GM12878 (cell line): ENCODE results near the gene DUSP16.

Source experiments
- CHD2 ChIP-seq: IDR thresholded peaks from 2 replicates; pipeline ENCODE4 v1.6.1; 2011; ENCODE audit warnings: low read depth, low read length, improper control_type of control experiment, borderline replicate concordance
- FOXK2 ChIP-seq: fragments of 450-650 bp; IDR thresholded peaks from 2 replicates; pipeline ENCODE4 v1.6.1; 2017; ENCODE audit warnings: mild to moderate bottlenecking, moderate library complexity
- HDAC2 ChIP-seq: fragments of 200-600 bp; sonication (generic); IDR thresholded peaks from 2 replicates; pipeline ENCODE4 v1.6.1; 2017
- POLR2A ChIP-seq: IDR thresholded peaks from 2 replicates; pipeline ENCODE4 v1.6.1; 2011; ENCODE audit warnings: low read depth, mild to moderate bottlenecking, low read length
- SRF ChIP-seq, 2 experiments: IDR thresholded peaks; 2 replicates each; pipeline ENCODE4 v1.6.1; 2011; ENCODE audit warnings: low read depth in 2 of 2, low read length in 2 of 2, mild to moderate bottlenecking in 1 of 2, moderate library complexity in 1 of 2
- TF ChIP-seq, protein P1 (sequence below), 3 experiments: IDR thresholded peaks in 2 of 3; conservative IDR thresholded peaks in 1 of 3; 2 replicates each; pipeline ENCODE4 v1.5.1; 2011; ENCODE audit warnings: low read depth in 3 of 3, low read length in 3 of 3, mild to moderate bottlenecking in 3 of 3, control low read depth in 2 of 3, moderate library complexity in 2 of 3, inconsistent platforms in 1 of 3, mixed read lengths in 1 of 3; ENCODE audit not compliant: control insufficient read depth in 2 of 3, insufficient read depth in 1 of 3; ENCODE audit errors: extremely low read depth in 1 of 3

DNA sequence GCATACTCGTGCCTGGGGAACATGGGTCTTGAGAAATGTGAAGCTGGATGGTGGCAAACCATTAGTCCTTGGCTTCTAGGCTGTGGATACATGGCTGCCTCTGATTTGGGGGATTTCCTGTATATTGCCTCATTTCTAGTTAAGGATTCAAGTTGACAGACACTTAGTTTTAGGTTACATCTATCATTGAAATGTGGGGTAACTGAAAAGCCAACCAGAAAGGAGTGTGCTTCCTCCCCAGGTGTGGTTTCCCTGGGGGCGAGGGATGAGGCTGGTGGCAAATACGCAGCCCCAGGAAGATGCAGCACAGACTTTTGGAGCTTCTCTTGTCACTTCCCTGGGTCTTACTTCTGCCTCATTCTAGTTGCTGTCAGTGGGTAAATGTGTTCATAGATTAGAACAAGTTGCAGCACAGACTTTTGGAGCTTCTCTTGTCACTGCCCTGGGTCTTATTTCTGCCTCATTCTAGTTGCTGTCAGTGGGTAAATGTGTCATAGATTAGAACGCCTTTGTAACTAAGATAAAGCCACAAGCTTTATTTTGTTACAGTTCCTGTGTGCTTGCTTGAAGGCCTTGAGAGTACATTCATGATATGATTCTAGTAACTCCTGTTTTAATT is 120.7 kb downstream of the DUSP16 start:
- TF ChIP-seq CHD2 (no peak), POLR2A (no peak), HDAC2 (no peak), SRF (IDR thresholded peaks at IDR 0.05; ENCODE audit: low read depth in 2 of 2, low read length in 2 of 2) (no peak), FOXK2 (no peak)
- TF ChIP-seq, protein P1, sequence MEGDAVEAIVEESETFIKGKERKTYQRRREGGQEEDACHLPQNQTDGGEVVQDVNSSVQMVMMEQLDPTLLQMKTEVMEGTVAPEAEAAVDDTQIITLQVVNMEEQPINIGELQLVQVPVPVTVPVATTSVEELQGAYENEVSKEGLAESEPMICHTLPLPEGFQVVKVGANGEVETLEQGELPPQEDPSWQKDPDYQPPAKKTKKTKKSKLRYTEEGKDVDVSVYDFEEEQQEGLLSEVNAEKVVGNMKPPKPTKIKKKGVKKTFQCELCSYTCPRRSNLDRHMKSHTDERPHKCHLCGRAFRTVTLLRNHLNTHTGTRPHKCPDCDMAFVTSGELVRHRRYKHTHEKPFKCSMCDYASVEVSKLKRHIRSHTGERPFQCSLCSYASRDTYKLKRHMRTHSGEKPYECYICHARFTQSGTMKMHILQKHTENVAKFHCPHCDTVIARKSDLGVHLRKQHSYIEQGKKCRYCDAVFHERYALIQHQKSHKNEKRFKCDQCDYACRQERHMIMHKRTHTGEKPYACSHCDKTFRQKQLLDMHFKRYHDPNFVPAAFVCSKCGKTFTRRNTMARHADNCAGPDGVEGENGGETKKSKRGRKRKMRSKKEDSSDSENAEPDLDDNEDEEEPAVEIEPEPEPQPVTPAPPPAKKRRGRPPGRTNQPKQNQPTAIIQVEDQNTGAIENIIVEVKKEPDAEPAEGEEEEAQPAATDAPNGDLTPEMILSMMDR (IDR thresholded peaks at IDR 0.05 in 2 of 3, conservative IDR thresholded peaks at IDR 0.05 in 1 of 3; ENCODE audit: control insufficient read depth in 2 of 3, extremely low read depth in 1 of 3, insufficient read depth in 1 of 3, low read depth in 3 of 3, low read length in 3 of 3), result no peak
